GM13977 (cell line): ENCODE data around the gene METTL8.
A peak's percentile ranks its signal among the peaks of the same experiment; 100 is the strongest.
"Not testable (repeated sequence)": the region's sequence is repeated elsewhere in the genome, so short reads cannot be mapped to it uniquely, and the experiment has no call there.

Experiments
- DNase-seq: peaks from one replicate; pipeline ENCODE4 v3.0.0; 2012; ENCODE audit warnings: low spot score
- in situ Hi-C: fragments of 300-500 bp; cut with MboI; formaldehyde crosslinking; loops from one replicate; pipeline ENCODE4 v1.12.0; 2022; ENCODE audit warnings: low sequenced_read_pairs, low pct_unique_long_range_greater_than_20kb, mixed read lengths, inconsistent platforms; ENCODE audit not compliant: unreplicated experiment
- TF ChIP-seq, protein P1 (sequence below): IDR thresholded peaks from 2 replicates; pipeline ENCODE4 v1.5.1; 2012; ENCODE audit warnings: mild to moderate bottlenecking, control low read depth; ENCODE audit not compliant: insufficient read depth; ENCODE audit errors: extremely low read depth, missing control alignments

Gene METTL8

GRCh38 chr2:171319164-171319810 is 114.5 kb downstream of the METTL8 start:
- DNase-seq = peak; percentile 48
- TF ChIP-seq, protein P1, sequence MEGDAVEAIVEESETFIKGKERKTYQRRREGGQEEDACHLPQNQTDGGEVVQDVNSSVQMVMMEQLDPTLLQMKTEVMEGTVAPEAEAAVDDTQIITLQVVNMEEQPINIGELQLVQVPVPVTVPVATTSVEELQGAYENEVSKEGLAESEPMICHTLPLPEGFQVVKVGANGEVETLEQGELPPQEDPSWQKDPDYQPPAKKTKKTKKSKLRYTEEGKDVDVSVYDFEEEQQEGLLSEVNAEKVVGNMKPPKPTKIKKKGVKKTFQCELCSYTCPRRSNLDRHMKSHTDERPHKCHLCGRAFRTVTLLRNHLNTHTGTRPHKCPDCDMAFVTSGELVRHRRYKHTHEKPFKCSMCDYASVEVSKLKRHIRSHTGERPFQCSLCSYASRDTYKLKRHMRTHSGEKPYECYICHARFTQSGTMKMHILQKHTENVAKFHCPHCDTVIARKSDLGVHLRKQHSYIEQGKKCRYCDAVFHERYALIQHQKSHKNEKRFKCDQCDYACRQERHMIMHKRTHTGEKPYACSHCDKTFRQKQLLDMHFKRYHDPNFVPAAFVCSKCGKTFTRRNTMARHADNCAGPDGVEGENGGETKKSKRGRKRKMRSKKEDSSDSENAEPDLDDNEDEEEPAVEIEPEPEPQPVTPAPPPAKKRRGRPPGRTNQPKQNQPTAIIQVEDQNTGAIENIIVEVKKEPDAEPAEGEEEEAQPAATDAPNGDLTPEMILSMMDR = no peak
- in situ Hi-C loops = no loop called here

DNA sequence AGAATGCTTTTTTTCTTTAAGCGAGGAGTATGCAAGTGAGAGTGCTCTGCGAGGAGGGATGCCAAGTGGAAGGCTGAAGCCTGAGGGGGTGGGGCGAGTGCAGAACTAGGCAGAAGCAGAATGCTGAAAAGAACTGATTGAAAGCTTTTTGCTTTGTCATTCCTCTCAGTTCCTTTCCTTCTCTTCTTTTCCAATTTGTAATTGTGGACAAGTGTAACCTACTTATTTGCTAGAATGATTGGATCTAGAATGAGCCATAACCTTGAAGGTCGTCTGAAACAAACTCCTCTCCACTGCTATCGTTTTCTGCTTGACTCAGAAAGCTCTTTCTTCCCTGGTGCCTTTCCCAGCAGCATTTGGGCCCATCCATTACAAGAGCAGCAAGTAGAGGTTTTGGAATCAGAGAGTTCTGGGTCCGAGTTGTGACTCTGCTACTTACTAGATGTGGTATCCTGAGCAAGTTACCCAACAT is 115.3 kb downstream of the METTL8 start:
- TF ChIP-seq, protein P1 = no peak
- no peak for DNase-seq
- in situ Hi-C loops = no loop called here

DNA sequence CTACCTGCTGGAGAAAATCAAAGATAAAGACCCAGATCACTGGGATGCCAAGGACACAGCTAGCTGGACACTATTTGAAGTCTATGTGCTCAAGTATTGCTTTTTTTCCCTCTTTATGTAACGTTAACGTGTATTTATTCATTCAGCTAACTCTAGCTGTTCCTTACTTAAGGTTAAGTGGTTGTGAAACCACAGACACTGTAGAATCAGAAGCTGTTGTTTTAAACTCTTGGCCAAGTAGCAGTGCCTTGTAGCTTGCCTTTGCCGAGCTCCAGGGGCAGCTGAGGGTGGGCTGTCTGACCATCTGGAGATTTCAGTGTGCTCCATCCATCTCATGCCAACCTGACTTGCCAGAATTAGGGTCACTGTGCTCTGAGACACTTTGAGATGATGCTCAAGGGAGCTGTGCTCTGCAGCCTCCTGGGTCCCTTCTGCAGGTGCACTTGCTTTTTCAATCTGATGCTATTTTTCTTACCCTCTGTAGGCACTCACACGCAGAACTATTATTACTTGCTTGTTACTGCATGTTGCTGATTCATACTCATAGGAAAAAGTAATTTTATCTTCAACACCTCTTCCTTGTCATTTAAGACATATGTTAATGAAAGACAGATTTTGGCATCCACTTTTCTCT is 116.2 kb downstream of the METTL8 start:
- no peak for DNase-seq
- in situ Hi-C loops = no loop called here
- TF ChIP-seq, protein P1 = no peak

GRCh38 chr2:171316755-171317337 is 116.9 kb downstream of the METTL8 start:
- in situ Hi-C loops = no loop called here
- no peak for DNase-seq
- TF ChIP-seq, protein P1 = no peak

GRCh38 chr2:171316220-171316619 is 117.6 kb downstream of the METTL8 start:
- in situ Hi-C loops = no loop called here

GRCh38 chr2:171315781-171316180 is 118.0 kb downstream of the METTL8 start:
- TF ChIP-seq, protein P1 = no peak
- in situ Hi-C loops = no loop called here
- DNase-seq = no peak

More at GRCh38 chr2:171316220-171316619, 117.6 kb downstream of the METTL8 start:
- TF ChIP-seq, protein P1 = no peak
- no peak for DNase-seq

GRCh38 chr2:171312182-171312581 is 121.6 kb downstream of the METTL8 start:
- DNase-seq, in situ Hi-C loops: not testable (repeated sequence)

- in situ Hi-C loops, DNase-seq: not testable (repeated sequence)
These were observed 122.2 kb downstream of the METTL8 start for GRCh38 chr2:171311589-171311988.
